Left lung (tissue), 10 donors: ENCODE data around the gene GGTLC2. TPM values are rescaled to one million over a fixed set of nuclear protein-coding genes. Genes with fewer than 3 reads are reported as not detected.
"Not testable (repeated sequence)": the region's sequence is repeated elsewhere in the genome, so short reads cannot be mapped to it uniquely, and the experiment has no call there.

Source experiments
- ATAC-seq: fragments of 200-7000 bp; cut with Tn5 transposase; one replicate; pipeline ENCODE4 v1.9.1; 2020; ENCODE audit warnings: moderate library complexity
- DNase-seq, 4 donors: peaks; one replicate each; pipeline ENCODE4 v3.0.0-alpha.2; 2013 to 2020
- H3K27ac ChIP-seq, 2 donors: fragments of 200-600 bp; sonication (generic) in 1 of 2; one replicate each; pipeline versions ENCODE4 v1.5.0 to v1.8.0; 2020 to 2021
- H3K27me3 ChIP-seq, 2 donors: fragments of 200-600 bp; sonication (generic) in 1 of 2; one replicate each; pipeline versions ENCODE4 v1.5.0 to v1.8.0; 2020 to 2021
- H3K36me3 ChIP-seq, 2 donors: fragments of 200-600 bp; sonication (generic) in 1 of 2; one replicate each; pipeline versions ENCODE4 v1.5.0 to v1.8.0; 2020 to 2021
- H3K4me1 ChIP-seq, 2 donors: fragments of 200-600 bp; one replicate each; pipeline ENCODE4 v1.8.0; 2021
- H3K4me3 ChIP-seq, 2 donors: fragments of 200-600 bp; sonication (generic) in 1 of 2; one replicate each; pipeline versions ENCODE4 v1.5.0 to v1.8.0; 2020 to 2021; ENCODE audit warnings: mild to moderate bottlenecking in 1 of 2
- H3K9me3 ChIP-seq, 2 donors: fragments of 200-600 bp; sonication (generic) in 1 of 2; one replicate each; pipeline versions ENCODE4 v1.5.0 to v1.8.0; 2020 to 2021
- intact Hi-C, 2 donors: fragments of 100-400 bp; cut with DNase I; formaldehyde crosslinking; loops; one replicate each; pipeline versions ENCODE4 v1.11.2 to v1.14.2; 2022
- polyA plus RNA-seq, 6 donors: library from polyadenylated mRNA; unstranded; fragments of 120-200 nt; gene quantifications; one replicate each; pipeline ENCODE4 v1.2.1, GENCODE V29; 2013; ENCODE audit not compliant: insufficient read length in 6 of 6
- total RNA-seq, 2 donors: library from RNA; stranded (reverse); fragmentation: NEBNext Ultra II Directional; extraction: Animal tissue kit (Norgen Biotek cat#: 25700); gene quantifications; one replicate each; pipeline ENCODE4 v1.2.1, GENCODE V29; 2021
- TF ChIP-seq, protein P1 (sequence below), 2 donors: fragments of 200-600 bp; sonication (generic) in 1 of 2; IDR thresholded peaks; one replicate each; pipeline versions ENCODE4 v1.5.0 to v1.8.0; 2021; ENCODE audit warnings: antibody characterized with exemption in 2 of 2
- donor health status: DM: no; HTN: yes; CAD: no.
- donor health status: DM: no; HTN: no; CAD: no.

The GGTLC2 gene
- total and polyA plus RNA-seq, 8 donors, result 0.26 to 0.55 (median 0.38) TPM; not detected in 1

DNA sequence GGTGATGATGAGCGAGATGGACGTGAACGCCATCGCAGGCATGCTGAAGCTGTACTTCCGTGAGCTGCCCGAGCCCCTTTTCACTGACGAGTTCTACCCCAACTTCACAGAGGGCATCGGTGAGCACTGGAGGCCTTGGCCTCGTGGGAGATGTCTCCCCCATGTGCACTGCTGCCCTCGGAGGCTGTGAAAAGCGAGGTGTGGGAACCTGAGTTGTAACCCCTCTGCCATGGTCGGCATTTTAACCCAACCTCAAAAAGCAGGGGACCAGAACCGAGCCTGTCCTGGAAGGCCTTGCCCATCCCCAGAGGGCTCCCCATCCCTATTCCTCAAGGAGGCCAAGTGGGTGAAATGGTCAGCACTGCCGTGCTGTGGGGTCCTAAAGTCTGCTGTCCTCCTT lies 10.9 kb upstream of the GGTLC2 start:
- H3K4me3 ChIP-seq, H3K36me3 ChIP-seq, H3K27ac ChIP-seq, H3K9me3 ChIP-seq, H3K4me1 ChIP-seq, DNase-seq, H3K27me3 ChIP-seq, intact Hi-C loops, ATAC-seq: not testable (repeated sequence)

DNA sequence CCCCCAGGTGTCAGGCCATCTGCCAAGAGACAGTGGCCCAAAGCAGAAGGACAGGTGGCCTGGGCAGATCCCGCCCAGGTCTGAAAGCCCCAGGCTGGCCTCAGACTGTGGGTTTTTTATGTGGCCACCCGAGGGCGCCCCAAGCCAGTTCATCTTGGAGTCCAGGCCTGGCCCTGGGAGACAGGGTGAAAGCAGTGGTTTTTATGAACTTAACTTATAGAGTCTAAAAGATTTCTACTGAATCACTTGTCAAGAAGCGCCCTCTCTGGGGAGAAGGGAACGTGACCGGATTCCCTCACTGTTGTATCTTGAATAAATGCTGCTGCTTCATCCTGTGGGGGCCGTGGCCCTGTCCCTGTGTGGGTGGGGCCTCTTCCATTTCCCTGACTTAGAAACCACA lies 8.2 kb upstream of the GGTLC2 start:
- H3K4me3 ChIP-seq, intact Hi-C loops, ATAC-seq, H3K4me1 ChIP-seq, H3K9me3 ChIP-seq, H3K27me3 ChIP-seq, H3K36me3 ChIP-seq, H3K27ac ChIP-seq: not testable (repeated sequence)
- TF ChIP-seq, protein P1, sequence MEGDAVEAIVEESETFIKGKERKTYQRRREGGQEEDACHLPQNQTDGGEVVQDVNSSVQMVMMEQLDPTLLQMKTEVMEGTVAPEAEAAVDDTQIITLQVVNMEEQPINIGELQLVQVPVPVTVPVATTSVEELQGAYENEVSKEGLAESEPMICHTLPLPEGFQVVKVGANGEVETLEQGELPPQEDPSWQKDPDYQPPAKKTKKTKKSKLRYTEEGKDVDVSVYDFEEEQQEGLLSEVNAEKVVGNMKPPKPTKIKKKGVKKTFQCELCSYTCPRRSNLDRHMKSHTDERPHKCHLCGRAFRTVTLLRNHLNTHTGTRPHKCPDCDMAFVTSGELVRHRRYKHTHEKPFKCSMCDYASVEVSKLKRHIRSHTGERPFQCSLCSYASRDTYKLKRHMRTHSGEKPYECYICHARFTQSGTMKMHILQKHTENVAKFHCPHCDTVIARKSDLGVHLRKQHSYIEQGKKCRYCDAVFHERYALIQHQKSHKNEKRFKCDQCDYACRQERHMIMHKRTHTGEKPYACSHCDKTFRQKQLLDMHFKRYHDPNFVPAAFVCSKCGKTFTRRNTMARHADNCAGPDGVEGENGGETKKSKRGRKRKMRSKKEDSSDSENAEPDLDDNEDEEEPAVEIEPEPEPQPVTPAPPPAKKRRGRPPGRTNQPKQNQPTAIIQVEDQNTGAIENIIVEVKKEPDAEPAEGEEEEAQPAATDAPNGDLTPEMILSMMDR (IDR thresholded peaks at IDR 0.05), result peak in 1 of 2 donors; percentile 7
- DNase-seq, result peak in 1 of 4 donors; percentile 1

DNA sequence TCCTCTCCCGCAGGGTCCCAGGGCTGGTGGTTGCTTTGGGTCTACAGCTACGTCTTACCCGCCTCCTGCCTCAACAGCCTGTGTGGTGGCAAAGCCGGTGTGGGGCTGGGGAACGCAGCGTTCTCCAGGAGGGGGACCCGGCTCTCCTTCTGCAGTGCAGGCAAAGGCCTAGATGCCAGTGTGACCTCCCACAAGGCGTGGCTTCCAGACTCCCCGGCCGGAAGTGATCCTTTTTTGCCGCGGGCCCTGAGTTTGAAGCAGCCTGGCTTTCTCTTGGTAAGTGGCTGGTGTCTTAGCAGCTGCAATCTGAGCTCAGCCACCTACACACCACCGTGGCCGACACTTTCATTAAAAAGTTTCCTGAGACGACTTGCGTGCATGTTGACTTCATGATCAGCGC lies 6.1 kb upstream of the GGTLC2 start:
- H3K9me3 ChIP-seq, intact Hi-C loops, H3K27ac ChIP-seq, H3K4me1 ChIP-seq, H3K36me3 ChIP-seq, DNase-seq, H3K4me3 ChIP-seq, ATAC-seq, H3K27me3 ChIP-seq: not testable (repeated sequence)

DNA sequence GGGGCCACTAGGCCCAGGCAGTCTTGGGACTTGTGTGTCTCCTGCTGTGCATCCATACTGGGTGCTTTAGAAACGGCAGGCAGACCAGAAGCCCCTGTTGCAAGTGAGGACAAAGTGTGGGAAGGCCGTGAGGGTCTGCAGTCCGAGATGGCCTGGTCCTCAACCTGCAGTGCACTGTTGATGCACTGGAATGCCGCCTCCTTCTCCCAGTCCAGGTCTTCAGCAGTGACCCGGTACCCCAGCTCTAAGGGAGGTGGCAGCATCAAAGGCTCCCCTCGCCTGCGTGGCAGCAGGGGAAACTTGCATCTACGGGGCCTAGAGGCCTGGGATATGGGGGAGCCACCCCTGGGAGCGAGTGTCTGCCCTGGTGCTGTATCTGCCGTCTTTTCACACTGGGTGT lies 2.2 kb upstream of the GGTLC2 start:
- H3K36me3 ChIP-seq, intact Hi-C loops, H3K4me3 ChIP-seq, H3K4me1 ChIP-seq, DNase-seq, H3K27ac ChIP-seq, H3K9me3 ChIP-seq, ATAC-seq, H3K27me3 ChIP-seq: not testable (repeated sequence)

DNA sequence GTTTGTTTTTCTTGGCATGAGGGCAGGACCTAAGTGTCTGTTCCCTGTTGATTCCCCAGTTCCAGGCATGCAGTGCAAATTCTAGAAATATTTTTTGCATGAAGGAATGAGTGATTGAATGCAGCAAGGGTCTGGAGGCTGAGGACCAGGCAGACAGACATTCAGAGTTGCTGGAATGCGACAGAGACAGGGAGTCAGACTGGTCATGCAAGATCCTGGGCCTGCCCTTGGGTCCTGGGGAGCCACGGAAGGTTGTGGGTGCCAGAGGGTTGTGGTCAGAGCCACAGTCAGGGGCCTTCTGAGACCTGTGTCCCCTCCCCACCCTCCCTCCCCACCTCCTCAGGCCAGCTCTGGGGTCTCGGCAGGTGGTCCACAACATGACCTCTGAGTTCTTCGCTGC lies 1.6 kb downstream of the GGTLC2 start:
- H3K9me3 ChIP-seq, H3K27me3 ChIP-seq, H3K4me3 ChIP-seq, DNase-seq, H3K27ac ChIP-seq, ATAC-seq, H3K4me1 ChIP-seq, H3K36me3 ChIP-seq, intact Hi-C loops: not testable (repeated sequence)

DNA sequence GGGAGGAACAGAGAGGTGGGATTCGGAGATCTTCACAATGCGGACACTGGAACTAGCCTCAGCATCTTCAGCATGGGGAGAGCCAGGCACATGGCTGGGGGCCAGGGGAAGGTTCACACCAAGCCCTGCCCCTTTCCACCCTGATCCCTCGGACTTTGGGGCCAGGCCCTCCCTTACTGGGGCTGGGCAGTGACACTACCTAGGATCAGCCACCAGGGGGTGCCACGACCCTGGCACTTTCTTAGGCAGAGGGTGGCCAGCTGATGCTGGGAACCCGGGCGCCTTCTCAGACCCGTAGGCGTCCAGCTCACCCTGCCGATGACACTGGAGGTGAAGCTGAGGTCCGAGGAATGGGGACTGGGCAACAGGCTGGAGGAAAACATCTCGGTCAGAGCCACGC lies 3.5 kb downstream of the GGTLC2 start:
- intact Hi-C loops, H3K4me3 ChIP-seq, H3K27me3 ChIP-seq, H3K9me3 ChIP-seq, H3K4me1 ChIP-seq, DNase-seq, H3K36me3 ChIP-seq, ATAC-seq, H3K27ac ChIP-seq: not testable (repeated sequence)
- TF ChIP-seq, protein P1 (IDR thresholded peaks at IDR 0.05), result peak; percentile 36 to 60

DNA sequence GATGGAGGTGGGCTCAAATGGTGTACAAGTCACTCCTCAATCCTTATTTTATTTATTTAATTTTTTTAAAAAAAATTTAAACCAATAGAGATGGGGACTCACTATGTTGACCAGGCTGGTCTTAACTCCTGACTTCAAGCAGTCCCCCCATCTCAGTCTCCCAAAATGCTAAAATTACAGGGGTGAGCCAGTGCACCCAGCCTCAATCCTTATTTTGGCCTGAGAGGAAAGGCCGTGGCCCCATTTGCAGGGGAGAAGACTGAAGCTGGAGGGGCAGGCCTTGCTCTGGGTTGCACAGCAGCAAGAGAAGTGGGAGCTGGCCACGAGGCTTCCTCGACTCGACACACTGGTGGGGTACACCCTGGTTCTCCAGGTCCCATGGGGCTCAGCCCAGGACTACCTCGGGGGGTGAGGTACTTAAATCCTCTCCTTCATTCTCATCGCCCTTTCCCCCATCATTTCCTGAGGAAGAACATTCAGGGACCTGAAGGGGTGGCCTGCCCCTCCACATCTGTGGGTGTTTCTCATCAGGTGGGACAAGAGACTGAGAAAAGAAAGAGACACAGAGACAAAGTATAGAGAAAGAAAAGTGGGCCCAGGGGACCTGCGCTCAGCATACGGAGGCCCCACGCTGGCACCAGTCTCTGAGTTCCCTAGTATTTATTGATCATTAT lies 4.6 kb downstream of the GGTLC2 start:
- DNase-seq, H3K4me3 ChIP-seq, intact Hi-C loops, H3K4me1 ChIP-seq, H3K36me3 ChIP-seq, H3K27ac ChIP-seq, H3K27me3 ChIP-seq, H3K9me3 ChIP-seq, ATAC-seq: not testable (repeated sequence)

DNA sequence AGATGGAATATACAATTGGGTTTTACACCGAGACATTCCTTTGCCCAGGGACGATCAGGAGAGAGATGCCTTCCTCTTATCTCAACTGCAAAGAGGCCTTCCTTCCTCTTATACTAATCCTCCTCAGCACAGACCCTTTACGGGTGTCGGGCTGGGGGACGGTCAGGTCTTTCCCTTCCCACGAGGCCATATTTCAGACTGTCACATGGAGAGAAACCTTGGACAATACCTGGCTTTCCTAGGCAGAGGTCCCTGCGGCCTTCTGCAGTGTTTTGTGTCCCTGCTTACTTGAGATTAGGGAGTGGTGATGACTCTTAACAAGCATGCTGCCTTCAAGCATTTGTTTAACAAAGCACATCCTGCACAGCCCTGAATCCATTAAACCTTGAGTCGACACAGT lies 5.3 kb downstream of the GGTLC2 start:
- H3K27me3 ChIP-seq, H3K27ac ChIP-seq, H3K36me3 ChIP-seq, intact Hi-C loops, DNase-seq, H3K9me3 ChIP-seq, ATAC-seq, H3K4me3 ChIP-seq, H3K4me1 ChIP-seq: not testable (repeated sequence)

DNA sequence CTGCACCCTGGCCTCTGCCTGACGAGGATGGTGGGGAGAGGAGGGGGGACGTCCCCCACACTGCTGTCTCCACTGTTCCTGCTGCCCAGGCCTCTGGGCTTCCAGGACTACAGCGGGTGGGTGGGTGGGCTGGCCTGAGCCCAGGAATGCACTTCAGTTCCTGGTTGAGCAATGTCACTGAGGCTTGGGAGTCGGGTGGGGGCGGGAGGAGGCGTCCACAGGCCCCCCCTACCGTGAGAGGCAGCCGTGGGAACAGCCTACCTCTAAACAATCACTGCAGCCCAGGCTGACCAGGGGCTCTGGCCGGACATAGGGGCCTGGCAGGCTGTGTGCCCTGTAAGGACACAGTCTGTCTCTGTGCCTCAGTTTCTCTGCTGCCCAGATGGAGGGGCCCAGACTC lies 6.0 kb downstream of the GGTLC2 start:
- H3K36me3 ChIP-seq, ATAC-seq, H3K4me3 ChIP-seq, intact Hi-C loops, DNase-seq, H3K9me3 ChIP-seq, H3K4me1 ChIP-seq, H3K27ac ChIP-seq, H3K27me3 ChIP-seq: not testable (repeated sequence)

DNA sequence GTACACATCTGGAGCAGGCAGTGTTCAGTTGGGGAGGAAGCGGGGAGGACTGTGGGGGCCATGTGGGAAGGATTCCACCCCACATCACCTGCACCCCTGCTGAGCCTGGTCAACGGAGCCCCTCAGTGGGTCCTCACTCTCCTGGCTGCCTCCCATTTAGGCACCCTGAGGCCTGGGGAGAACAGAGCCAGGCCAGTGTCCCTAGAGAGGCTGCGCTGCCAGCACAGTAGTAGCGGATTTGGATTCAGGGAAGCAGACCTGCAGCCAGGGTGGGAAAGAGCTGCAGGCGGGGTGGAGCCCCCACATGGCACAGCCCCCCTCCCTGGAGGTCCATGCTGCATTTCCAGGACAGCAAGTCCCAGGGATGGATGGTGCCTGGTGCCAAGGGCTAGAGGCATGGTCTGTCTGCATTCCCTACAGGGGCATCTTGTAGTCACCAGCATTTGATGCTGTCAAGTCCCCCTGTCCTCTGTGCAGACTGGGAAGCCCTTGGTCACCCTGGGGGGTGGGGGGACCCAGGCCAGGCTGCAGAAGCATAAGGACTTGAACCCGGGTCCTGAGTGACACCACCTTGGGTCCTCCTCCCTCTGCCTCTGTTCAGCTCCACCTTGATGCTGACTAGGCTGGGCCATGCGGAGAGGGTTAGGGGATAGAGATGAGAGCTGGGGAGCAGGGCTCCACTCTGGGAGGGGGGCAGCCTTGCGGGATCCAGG lies 6.5 kb downstream of the GGTLC2 start:
- DNase-seq, H3K27me3 ChIP-seq, H3K4me3 ChIP-seq, ATAC-seq, H3K9me3 ChIP-seq, intact Hi-C loops, H3K4me1 ChIP-seq, H3K27ac ChIP-seq, H3K36me3 ChIP-seq: not testable (repeated sequence)

DNA sequence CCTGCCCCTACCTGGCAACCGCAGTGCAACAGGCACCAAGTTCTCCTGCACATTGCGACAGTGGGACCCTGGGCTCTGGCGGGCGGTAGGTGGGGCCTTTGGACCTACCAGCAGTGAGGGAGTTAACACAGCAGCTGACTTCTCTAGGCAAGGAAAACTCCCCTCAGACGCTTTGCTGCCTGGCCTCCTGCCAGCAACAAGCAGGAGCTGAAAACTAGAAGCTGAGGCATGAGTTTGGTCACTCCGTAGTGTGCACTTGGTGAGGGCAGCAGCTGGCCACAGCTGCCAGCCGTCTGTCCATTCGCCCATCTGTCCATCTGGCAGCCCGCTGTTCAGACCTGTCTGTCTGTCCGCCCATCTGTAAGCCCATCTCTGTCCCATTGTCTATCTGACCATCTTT lies 7.2 kb downstream of the GGTLC2 start:
- H3K36me3 ChIP-seq, ATAC-seq: not testable (repeated sequence)

More for the DNA sequence above, 7.2 kb downstream of the GGTLC2 start:
- DNase-seq, result peak in 1 of 4 donors; percentile 60
- H3K9me3 ChIP-seq, H3K27me3 ChIP-seq, H3K27ac ChIP-seq, H3K4me3 ChIP-seq, intact Hi-C loops, H3K4me1 ChIP-seq: not testable (repeated sequence)
